ENCODE results near the gene MYO1B. TPM values are rescaled to one million over a fixed set of nuclear protein-coding genes. Genes with fewer than 3 reads are reported as not detected.
A peak's percentile ranks its signal among the peaks of the same experiment; 100 is the strongest.

MYO1B gene
- total and polyA plus RNA-seq, 4 donors, result 14.1 to 86.4 (median 56.3) TPM

DNA sequence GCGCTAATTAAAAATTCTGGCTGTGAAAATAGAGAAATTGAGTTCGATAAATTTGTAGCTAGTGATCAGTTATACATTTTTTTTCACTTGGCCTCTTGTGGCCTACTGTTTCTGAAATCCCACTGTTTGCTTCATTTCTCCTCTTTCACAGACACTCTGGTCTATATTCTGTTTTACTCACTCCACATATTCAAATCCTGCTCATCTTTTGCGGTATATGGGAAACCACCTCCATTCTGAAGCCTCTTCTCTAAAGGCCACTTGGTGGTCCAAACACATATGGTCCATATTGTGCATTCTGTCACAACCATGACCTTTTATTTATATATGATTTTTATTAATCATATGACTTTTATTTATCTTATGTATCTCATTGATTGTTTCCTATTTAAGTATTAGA lies 67.0 kb downstream of the MYO1B start:
- ATAC-seq (ENCODE audit: low FRiP score) (no peak), DNase-seq (no peak)
- WGBS, 2 donors, result 98 to 99% methylated on average over 3 of the region's 3 CpGs
- no peaks in the 10 kb centered on the region for H3K9me3 ChIP-seq (ENCODE audit: control insufficient read depth, low read length)
- no peaks in the 10 kb centered on the region for H3K36me3 ChIP-seq (ENCODE audit: control insufficient read depth in 1 of 2, insufficient read depth in 2 of 2, low read length in 1 of 2)
- no peaks in the 10 kb centered on the region for H3K27me3 ChIP-seq (ENCODE audit: control insufficient read depth in 1 of 2, insufficient read depth in 2 of 2, low read length in 1 of 2)
- H3K27ac ChIP-seq (ENCODE audit: low read depth in 1 of 2, low read length in 2 of 2), result no peak overlapping the region
- intact Hi-C loops (cut with DNase I), result loop anchor here in 1 of 2 donors (5.0 kb wide), 1 partner anchor 65 kb away; the partner anchor contains the start of gene MYO1B
- no peak overlapping the region for H3K4me3 ChIP-seq (ENCODE audit: low read length in 2 of 2)
- no peaks in the 10 kb centered on the region for H3K4me1 ChIP-seq (ENCODE audit: control insufficient read depth in 1 of 2, insufficient read depth in 2 of 2, low read length in 2 of 2)

DNA sequence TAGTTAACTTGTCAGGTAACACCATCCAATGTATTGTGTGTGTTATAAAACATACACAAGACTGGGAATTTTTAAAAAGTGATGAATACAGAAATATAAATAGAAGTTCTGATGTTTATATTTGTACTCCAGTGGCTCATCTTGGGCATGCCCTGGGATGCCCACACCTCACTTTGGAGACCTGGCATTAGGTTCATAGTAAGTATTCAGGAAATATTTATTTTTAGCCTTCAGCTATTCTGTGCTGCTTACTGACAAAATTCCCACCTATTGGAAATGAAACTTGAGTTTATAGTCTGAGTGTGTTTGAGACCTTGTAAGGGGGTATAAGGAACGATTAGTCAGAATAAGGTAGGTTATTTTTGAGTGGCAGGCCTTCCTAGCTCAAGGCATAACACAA lies 67.5 kb downstream of the MYO1B start:
- Histone ChIP-seq H3K4me1 (ENCODE audit: control insufficient read depth in 1 of 2, insufficient read depth in 2 of 2, low read length in 2 of 2) (no peaks in the 10 kb centered on the region), H3K27ac (ENCODE audit: low read depth in 1 of 2, low read length in 2 of 2) (no peak overlapping the region), H3K9me3 (ENCODE audit: control insufficient read depth, low read length) (no peaks in the 10 kb centered on the region), H3K36me3 (ENCODE audit: control insufficient read depth in 1 of 2, insufficient read depth in 2 of 2, low read length in 1 of 2) (no peaks in the 10 kb centered on the region), H3K4me3 (ENCODE audit: low read length in 2 of 2) (no peak overlapping the region), H3K27me3 (ENCODE audit: control insufficient read depth in 1 of 2, insufficient read depth in 2 of 2, low read length in 1 of 2) (no peaks in the 10 kb centered on the region)
- WGBS, 2 donors, result 62 to 65% methylated on average over 1 of the region's 1 CpG
- ATAC-seq (ENCODE audit: low FRiP score) (no peak), DNase-seq (no peak)
- intact Hi-C loops (cut with DNase I), result loop anchor here in 1 of 2 donors (5.0 kb wide), 1 partner anchor 65 kb away; the partner anchor contains the start of gene MYO1B

DNA sequence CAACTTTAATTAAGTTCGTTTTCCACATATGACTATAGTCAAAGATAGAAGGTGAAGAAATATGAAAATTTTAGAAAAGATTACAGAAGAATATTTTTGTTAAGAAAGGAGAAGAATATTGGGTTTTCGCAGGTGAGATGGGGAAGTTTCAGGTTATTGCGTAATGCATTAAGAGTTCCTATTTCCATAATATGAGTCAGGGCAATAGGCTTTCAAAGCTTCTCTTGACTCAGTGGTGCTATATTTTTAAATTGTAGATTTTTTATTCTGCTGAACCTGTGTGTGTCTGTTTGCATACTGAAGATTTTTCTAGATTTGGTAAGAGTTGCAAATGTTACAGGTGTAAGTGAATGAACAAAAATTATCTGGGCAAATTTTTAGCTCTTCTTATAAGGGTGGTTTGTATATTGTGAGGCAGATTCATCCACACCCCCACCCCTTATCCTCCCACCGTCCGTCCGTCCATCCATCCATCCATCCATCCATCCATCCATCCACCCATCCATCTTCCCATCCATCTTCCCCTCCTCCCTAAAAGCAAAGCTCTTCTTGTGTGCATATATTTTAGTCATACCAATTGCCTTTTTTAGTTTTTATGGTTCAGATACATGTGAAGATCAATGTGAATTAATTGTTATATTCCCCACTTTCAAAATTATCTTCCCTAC lies 69.6 kb downstream of the MYO1B start:
- no peak overlapping the region for H3K4me3 ChIP-seq (ENCODE audit: low read length in 2 of 2)
- intact Hi-C loops (cut with DNase I), result loop anchor here in 1 of 2 donors (5.0 kb wide), 1 partner anchor 68 kb away; the partner anchor contains the start of gene MYO1B
- no peaks in the 10 kb centered on the region for H3K4me1 ChIP-seq (ENCODE audit: control insufficient read depth in 1 of 2, insufficient read depth in 2 of 2, low read length in 2 of 2)
- ATAC-seq (ENCODE audit: low FRiP score), result no peak
- H3K27me3 ChIP-seq (ENCODE audit: control insufficient read depth in 1 of 2, insufficient read depth in 2 of 2, low read length in 1 of 2), result no peaks in the 10 kb centered on the region
- DNase-seq, result no peak
- no peaks in the 10 kb centered on the region for H3K9me3 ChIP-seq (ENCODE audit: control insufficient read depth, low read length)
- WGBS, 2 donors, result 96 to 97% methylated on average over 6 of the region's 6 CpGs
- no peak overlapping the region for H3K27ac ChIP-seq (ENCODE audit: low read depth in 1 of 2, low read length in 2 of 2)
- H3K36me3 ChIP-seq (ENCODE audit: control insufficient read depth in 1 of 2, insufficient read depth in 2 of 2, low read length in 1 of 2), result no peaks in the 10 kb centered on the region

DNA sequence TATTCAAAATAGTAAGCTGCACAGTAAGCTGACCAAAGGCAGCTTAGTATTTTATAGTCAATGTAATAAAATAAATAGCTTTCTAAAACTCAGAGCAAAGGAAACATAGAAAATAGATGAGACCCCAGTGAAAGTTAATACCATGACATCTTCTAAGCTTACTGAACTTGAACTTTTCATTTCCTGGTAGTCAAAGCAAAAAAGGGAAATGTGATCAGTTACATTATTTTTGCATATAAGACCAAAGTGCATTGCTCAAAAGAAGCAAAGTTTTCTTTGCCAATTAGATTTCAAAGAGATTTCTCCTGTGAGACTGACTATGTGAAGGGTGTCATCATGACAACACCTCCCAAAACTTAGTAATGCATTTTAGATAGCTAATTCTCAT lies 70.2 kb downstream of the MYO1B start:
- ATAC-seq (ENCODE audit: low FRiP score) (no peak), DNase-seq (no peak)
- H3K36me3 ChIP-seq (ENCODE audit: control insufficient read depth in 1 of 2, insufficient read depth in 2 of 2, low read length in 1 of 2), result no peaks in the 10 kb centered on the region
- no peaks in the 10 kb centered on the region for H3K27me3 ChIP-seq (ENCODE audit: control insufficient read depth in 1 of 2, insufficient read depth in 2 of 2, low read length in 1 of 2)
- intact Hi-C loops (cut with DNase I), result no loop called here
- H3K27ac ChIP-seq (ENCODE audit: low read depth in 1 of 2, low read length in 2 of 2), result no peak overlapping the region
- H3K4me1 ChIP-seq (ENCODE audit: control insufficient read depth in 1 of 2, insufficient read depth in 2 of 2, low read length in 2 of 2), result no peaks in the 10 kb centered on the region
- H3K9me3 ChIP-seq (ENCODE audit: control insufficient read depth, low read length), result no peaks in the 10 kb centered on the region
- H3K4me3 ChIP-seq (ENCODE audit: low read length in 2 of 2), result no peak overlapping the region

DNA sequence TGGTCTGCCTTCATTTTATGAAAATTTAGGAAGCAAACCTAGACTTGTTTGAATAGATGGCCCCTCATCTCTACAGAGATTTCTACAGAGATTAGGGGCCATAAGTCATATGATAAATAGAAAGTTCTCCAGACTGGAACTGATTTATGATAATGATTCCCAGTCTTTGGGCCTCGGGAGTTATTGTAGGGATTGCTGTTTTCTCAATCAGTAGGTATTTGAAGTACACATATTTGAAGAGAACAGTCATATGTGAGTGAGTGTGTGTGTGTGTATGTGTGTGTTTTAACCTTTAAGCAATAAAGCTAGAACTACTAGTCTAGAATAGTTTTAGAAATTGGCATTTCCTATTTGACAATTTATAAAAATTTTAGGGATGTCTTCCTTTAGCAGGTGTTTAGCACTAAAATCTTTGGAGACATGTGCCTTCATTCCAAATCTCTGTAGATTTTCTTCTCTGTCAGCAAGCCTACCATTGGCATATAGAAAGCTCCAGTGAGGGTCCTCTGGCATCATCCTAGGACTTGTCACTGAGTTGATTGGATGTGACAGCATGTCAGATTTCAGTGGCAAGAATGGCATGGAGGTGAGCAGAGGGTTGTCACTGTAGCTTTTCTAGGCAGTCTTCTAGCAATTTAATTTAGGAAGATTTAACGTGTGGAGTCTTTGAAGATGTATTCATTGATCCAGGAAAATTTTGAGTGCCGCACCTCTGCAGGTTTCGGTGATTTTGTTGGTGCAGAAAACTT lies 71.2 kb downstream of the MYO1B start:
- H3K9me3 ChIP-seq (ENCODE audit: control insufficient read depth, low read length), result no peaks in the 10 kb centered on the region
- WGBS, 2 donors, result 90 to 95% methylated on average over 4 of the region's 4 CpGs
- no peaks in the 10 kb centered on the region for H3K27me3 ChIP-seq (ENCODE audit: control insufficient read depth in 1 of 2, insufficient read depth in 2 of 2, low read length in 1 of 2)
- DNase-seq, result no peak
- intact Hi-C loops (cut with DNase I), result no loop called here
- no peak overlapping the region for H3K27ac ChIP-seq (ENCODE audit: low read depth in 1 of 2, low read length in 2 of 2)
- H3K4me3 ChIP-seq (ENCODE audit: low read length in 2 of 2), result no peak overlapping the region
- peaks cover 0 to under 1% of the 10 kb centered on the region in 2 donors for H3K4me1 ChIP-seq (ENCODE audit: control insufficient read depth in 1 of 2, insufficient read depth in 2 of 2, low read length in 2 of 2)
- ATAC-seq (ENCODE audit: low FRiP score), result no peak
- H3K36me3 ChIP-seq (ENCODE audit: control insufficient read depth in 1 of 2, insufficient read depth in 2 of 2, low read length in 1 of 2), result no peaks in the 10 kb centered on the region

DNA sequence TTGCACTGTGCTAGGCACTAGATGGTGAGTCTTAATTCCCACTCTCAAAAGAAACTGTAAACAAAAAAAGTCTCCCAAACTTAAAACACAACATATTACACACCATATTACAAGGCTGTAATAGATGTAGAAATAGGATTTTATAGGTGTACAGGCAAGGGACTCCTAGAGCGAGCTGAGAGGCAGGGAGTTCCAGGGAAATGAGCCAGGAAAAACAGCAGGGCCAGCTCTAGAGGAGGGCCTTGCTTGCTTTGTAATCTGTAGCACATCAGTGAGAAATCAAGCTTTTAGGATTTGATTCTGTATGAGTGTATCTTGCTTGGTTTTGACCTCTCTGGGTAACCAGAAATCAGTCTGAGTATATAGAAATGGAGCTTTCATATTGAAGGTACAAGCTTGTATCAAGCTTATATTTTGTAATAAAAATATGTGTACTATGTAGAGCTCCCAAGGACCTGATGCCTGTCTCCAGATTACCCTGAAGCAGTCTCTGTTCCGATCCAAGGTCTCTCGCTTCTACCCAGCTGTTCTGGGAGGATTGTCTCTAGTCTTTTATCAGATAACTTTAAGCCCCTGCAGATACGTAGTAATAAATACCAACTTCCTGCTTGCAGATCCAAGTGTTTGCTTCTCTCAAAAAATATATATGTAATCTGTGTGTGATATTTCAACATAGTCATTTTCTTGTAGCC lies 73.0 kb downstream of the MYO1B start:
- peak in 1 of 2 donors; percentile 57 for DNase-seq

DNA sequence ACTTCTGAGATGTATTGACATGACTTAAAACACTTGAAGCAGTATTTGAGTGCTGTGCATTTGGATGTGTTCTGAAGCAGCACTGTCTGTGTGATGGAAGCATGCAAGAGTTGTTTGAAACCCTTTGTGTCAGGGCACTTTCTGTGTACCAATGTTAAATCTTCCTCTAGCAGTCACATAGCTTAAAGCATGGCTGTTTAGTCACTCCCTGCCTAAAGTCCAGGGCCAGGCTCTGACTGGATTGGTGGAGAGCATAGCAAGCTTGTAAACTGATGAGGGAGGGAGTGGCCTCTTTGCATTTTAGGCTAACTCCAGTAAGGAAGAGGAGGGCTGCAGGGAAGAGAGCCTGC lies 73.5 kb downstream of the MYO1B start:
- intact Hi-C loops (cut with DNase I), result no loop called here
- no peaks in the 10 kb centered on the region for H3K9me3 ChIP-seq (ENCODE audit: control insufficient read depth, low read length)
- no peak for DNase-seq
- H3K36me3 ChIP-seq (ENCODE audit: control insufficient read depth in 1 of 2, insufficient read depth in 2 of 2, low read length in 1 of 2), result no peaks in the 10 kb centered on the region
- no peaks in the 10 kb centered on the region for H3K27me3 ChIP-seq (ENCODE audit: control insufficient read depth in 1 of 2, insufficient read depth in 2 of 2, low read length in 1 of 2)
- ATAC-seq (ENCODE audit: low FRiP score), result peak; percentile 44
- no peak overlapping the region for H3K4me3 ChIP-seq (ENCODE audit: low read length in 2 of 2)
- peak overlapping the region; percentile 34 to 49 for H3K27ac ChIP-seq (ENCODE audit: low read depth in 1 of 2, low read length in 2 of 2)
- H3K4me1 ChIP-seq (ENCODE audit: control insufficient read depth in 1 of 2, insufficient read depth in 2 of 2, low read length in 2 of 2), result peaks cover 2 to 9% of the 10 kb centered on the region in 2 donors

More for the DNA sequence above, 73.0 kb downstream of the MYO1B start:
- H3K9me3 ChIP-seq (ENCODE audit: control insufficient read depth, low read length), result no peaks in the 10 kb centered on the region
- H3K4me3 ChIP-seq (ENCODE audit: low read length in 2 of 2), result no peak overlapping the region
- H3K27ac ChIP-seq (ENCODE audit: low read depth in 1 of 2, low read length in 2 of 2), result peak overlapping the region in 1 of 2 donors; percentile 49
- WGBS, 2 donors, result 9 to 10% methylated on average over 4 of the region's 4 CpGs
- intact Hi-C loops (cut with DNase I), result no loop called here
- ATAC-seq (ENCODE audit: low FRiP score), result peak; percentile 58
- peaks cover 2 to 9% of the 10 kb centered on the region in 2 donors for H3K4me1 ChIP-seq (ENCODE audit: control insufficient read depth in 1 of 2, insufficient read depth in 2 of 2, low read length in 2 of 2)
- H3K36me3 ChIP-seq (ENCODE audit: control insufficient read depth in 1 of 2, insufficient read depth in 2 of 2, low read length in 1 of 2), result no peaks in the 10 kb centered on the region
- H3K27me3 ChIP-seq (ENCODE audit: control insufficient read depth in 1 of 2, insufficient read depth in 2 of 2, low read length in 1 of 2), result no peaks in the 10 kb centered on the region

DNA sequence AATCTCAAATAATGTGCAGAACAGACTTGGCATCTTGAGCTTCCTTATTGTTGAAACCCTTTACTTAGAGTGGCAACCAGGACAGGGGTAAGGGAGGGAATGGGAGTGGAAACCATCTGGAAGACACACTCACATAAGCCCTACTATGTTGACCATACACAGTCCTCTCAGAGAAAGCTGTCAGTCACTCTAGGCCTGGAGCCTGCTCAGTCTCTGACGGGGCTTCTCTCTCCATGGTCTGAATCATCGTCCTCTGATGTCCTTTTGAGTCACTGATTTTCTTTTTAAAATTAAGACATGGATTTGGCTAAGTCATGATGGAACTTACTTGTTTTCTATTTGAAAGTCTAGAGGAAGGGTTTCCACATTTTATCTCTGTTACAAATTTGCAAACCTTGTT lies 74.0 kb downstream of the MYO1B start:
- no peaks in the 10 kb centered on the region for H3K27me3 ChIP-seq (ENCODE audit: control insufficient read depth in 1 of 2, insufficient read depth in 2 of 2, low read length in 1 of 2)
- ATAC-seq (ENCODE audit: low FRiP score) (peak; percentile 56), DNase-seq (no peak)
- no peak overlapping the region for H3K4me3 ChIP-seq (ENCODE audit: low read length in 2 of 2)
- H3K9me3 ChIP-seq (ENCODE audit: control insufficient read depth, low read length), result no peaks in the 10 kb centered on the region
- intact Hi-C loops (cut with DNase I), result no loop called here
- H3K36me3 ChIP-seq (ENCODE audit: control insufficient read depth in 1 of 2, insufficient read depth in 2 of 2, low read length in 1 of 2), result no peaks in the 10 kb centered on the region
- 8 to 11% methylated on average over 2 of the region's 2 CpGs for WGBS, 2 donors
- peaks cover 2 to 9% of the 10 kb centered on the region in 2 donors for H3K4me1 ChIP-seq (ENCODE audit: control insufficient read depth in 1 of 2, insufficient read depth in 2 of 2, low read length in 2 of 2)
- peak overlapping the region in 1 of 2 donors; percentile 7 for H3K27ac ChIP-seq (ENCODE audit: low read depth in 1 of 2, low read length in 2 of 2)
